Transverse colon (tissue), 3 donors: ENCODE measurements around the gene ARHGAP44.

Experiments
- CTCF ChIP-seq, 5 experiments: fragments of 200-600 bp in 3 of 5; fragments of 450-650 bp in 2 of 5; sonication (generic) in 3 of 5; IDR thresholded peaks; 1 replicate in 2 of 5; 2 replicates in 3 of 5; pipeline ENCODE4 v1.5.1; 2016 to 2017; ENCODE audit warnings: antibody characterized with exemption in 5 of 5, inconsistent platforms in 3 of 5, mild to moderate bottlenecking in 2 of 5, moderate library complexity in 1 of 5
- EP300 ChIP-seq: sonication (generic); formaldehyde crosslinking; IDR thresholded peaks from one replicate; pipeline ENCODE4 v1.6.1; 2017; ENCODE audit warnings: antibody characterized with exemption, low read depth

GRCh38 chr17:13025258-13025627, 235.9 kb downstream of the ARHGAP44 start:
- TF ChIP-seq CTCF (IDR thresholded peaks at IDR 0.05) (no peak), EP300 (no peak)
